GM23338 (cell line): ENCODE data around the gene PALS2. TPM values are rescaled to one million over a fixed set of nuclear protein-coding genes. Genes with fewer than 3 reads are reported as not detected.

ENCODE experiments used
- ATAC-seq: fragments of 200-7000 bp; cut with Tn5 transposase; 3 replicates; pipeline ENCODE4 v1.9.1; 2020
- DNase-seq: peaks from one replicate; pipeline ENCODE4 v3.0.0-alpha.2; 2015; ENCODE audit warnings: low spot score
- H2AFZ ChIP-seq: fragments of 200-600 bp; sonication (generic); 2 replicates; pipeline ENCODE4 v1.8.0; 2016; ENCODE audit warnings: antibody characterized with exemption, mild to moderate bottlenecking, moderate library complexity
- H3F3A ChIP-seq: fragments of 200-600 bp; sonication (generic); replicated peaks from 2 replicates; pipeline ENCODE4 v1.8.0; 2017; ENCODE audit warnings: antibody characterized with exemption, mixed run types, low read depth
- H3K27ac ChIP-seq: fragments of 200-600 bp; sonication (generic); 2 replicates; pipeline ENCODE4 v1.6.1; 2016; ENCODE audit warnings: low read depth
- H3K27me3 ChIP-seq: fragments of 200-600 bp; sonication (generic); 2 replicates; pipeline ENCODE4 v1.8.0; 2016; ENCODE audit warnings: mild to moderate bottlenecking, mixed run types, moderate library complexity; ENCODE audit not compliant: insufficient read depth
- H3K36me3 ChIP-seq: fragments of 200-600 bp; sonication (generic); 2 replicates; pipeline ENCODE4 v1.8.0; 2016; ENCODE audit warnings: mild to moderate bottlenecking; ENCODE audit not compliant: insufficient read depth
- H3K4me1 ChIP-seq: fragments of 200-600 bp; sonication (generic); 2 replicates; pipeline ENCODE4 v1.8.0; 2016; ENCODE audit warnings: mild to moderate bottlenecking, moderate library complexity; ENCODE audit not compliant: insufficient read depth
- H3K4me2 ChIP-seq: fragments of 200-600 bp; sonication (generic); 2 replicates; pipeline ENCODE4 v1.7.1; 2017; ENCODE audit warnings: mixed run types
- H3K4me3 ChIP-seq: fragments of 200-600 bp; sonication (generic); 2 replicates; pipeline ENCODE4 v1.6.1; 2016; ENCODE audit warnings: mixed run types
- H3K79me2 ChIP-seq: fragments of 200-600 bp; sonication (generic); replicated peaks from 2 replicates; pipeline ENCODE4 v1.8.0; 2017; ENCODE audit warnings: mild to moderate bottlenecking; ENCODE audit not compliant: insufficient read depth
- H3K9me2 ChIP-seq: fragments of 200-600 bp; sonication (generic); 2 replicates; pipeline ENCODE4 v1.8.0; 2017; ENCODE audit not compliant: insufficient read depth
- H4K20me1 ChIP-seq: fragments of 200-600 bp; sonication (generic); replicated peaks from 2 replicates; pipeline ENCODE4 v1.8.0; 2017; ENCODE audit warnings: mild to moderate bottlenecking; ENCODE audit not compliant: insufficient read depth
- H3K27ac Mint-ChIP-seq: 2 replicates; pipeline ENCODE4 v1.8.0; 2020; ENCODE audit warnings: inconsistent platforms, mild to moderate bottlenecking, moderate library complexity, mixed read lengths
- H3K27me3 Mint-ChIP-seq: 3 replicates; pipeline ENCODE4 v1.8.0; 2022; ENCODE audit warnings: low read depth, mild to moderate bottlenecking, moderate library complexity, mixed read lengths, inconsistent platforms; ENCODE audit not compliant: insufficient read depth, poor library complexity
- H3K36me3 Mint-ChIP-seq: 3 replicates; pipeline ENCODE4 v1.8.0; 2021; ENCODE audit warnings: low read depth, mild to moderate bottlenecking, inconsistent platforms, moderate library complexity, mixed read lengths
- H3K4me1 Mint-ChIP-seq: 3 replicates; pipeline ENCODE4 v1.8.0; 2020; ENCODE audit warnings: mild to moderate bottlenecking, inconsistent platforms, mixed read lengths
- H3K4me3 Mint-ChIP-seq: 3 replicates; pipeline ENCODE4 v1.8.0; 2021; ENCODE audit warnings: moderate library complexity, mild to moderate bottlenecking, inconsistent platforms, mixed read lengths
- H3K9me3 Mint-ChIP-seq: 3 replicates; pipeline ENCODE4 v1.8.0; 2020; ENCODE audit warnings: moderate library complexity, mild to moderate bottlenecking, inconsistent platforms, mixed read lengths
- CREB1 ChIP-seq: fragments of 250-450 bp; sonication (Bioruptor Pico); IDR thresholded peaks from 2 replicates; pipeline ENCODE4 v1.5.0; 2020; ENCODE audit warnings: low read depth, mild to moderate bottlenecking, moderate library complexity
- ETS1 ChIP-seq: IDR thresholded peaks from 2 replicates; pipeline ENCODE4 v1.6.1; 2016; ENCODE audit warnings: antibody characterized with exemption
- NANOG ChIP-seq: IDR thresholded peaks from 2 replicates; pipeline ENCODE4 v1.6.1; 2016; ENCODE audit warnings: antibody characterized with exemption, borderline replicate concordance
- POLR2AphosphoS5 ChIP-seq: IDR thresholded peaks from 2 replicates; pipeline ENCODE4 v1.6.1; 2016; ENCODE audit warnings: antibody characterized with exemption, low read depth
- STAT1 ChIP-seq: IDR thresholded peaks from one replicate; pipeline ENCODE4 v1.6.1; 2016; ENCODE audit warnings: antibody characterized with exemption; ENCODE audit not compliant: unreplicated experiment
- ZNF114 ChIP-seq: fragments of 250-450 bp; sonication (Bioruptor Pico); IDR thresholded peaks from 2 replicates; pipeline ENCODE4 v1.5.0; 2020; ENCODE audit warnings: mild to moderate bottlenecking, moderate library complexity
- ZNF331 ChIP-seq: fragments of 250-450 bp; sonication (Bioruptor Pico); IDR thresholded peaks from 2 replicates; pipeline ENCODE4 v1.5.0; 2020; ENCODE audit warnings: low read depth, mild to moderate bottlenecking, moderate library complexity
- polyA plus RNA-seq: library from polyadenylated mRNA; unstranded; fragments of >200 nt; fragmentation: Nextera tagmentation; extraction: Ambion mirVana; gene quantifications from 2 replicates; pipeline ENCODE4 v1.2.1, GENCODE V29; 2016
- total RNA-seq: library from RNA; depleted of rRNA; stranded (reverse); fragments of >200 nt; shearing (Covaris generic); gene quantifications from 2 replicates; pipeline ENCODE4 v1.2.3, GENCODE V29; 2014
- TF ChIP-seq, protein P1 (sequence below), 2 experiments: fragments of 200-600 bp in 1 of 2; sonication (generic) in 1 of 2; conservative IDR thresholded peaks; 2 replicates each; pipeline versions ENCODE4 v1.5.1 to v1.6.1; 2016 to 2017; ENCODE audit warnings: antibody characterized with exemption in 2 of 2, low read depth in 2 of 2, mild to moderate bottlenecking in 2 of 2, moderate library complexity in 1 of 2
- TF ChIP-seq, protein P2 (sequence below): IDR thresholded peaks from one replicate; pipeline ENCODE4 v1.6.1; 2018; ENCODE audit warnings: antibody characterized with exemption; ENCODE audit not compliant: unreplicated experiment
- TF ChIP-seq, protein P3 (sequence below): fragments of 250-450 bp; sonication (Bioruptor Pico); IDR thresholded peaks from 2 replicates; pipeline ENCODE4 v1.5.0; 2020; ENCODE audit warnings: mild to moderate bottlenecking, moderate library complexity

PALS2 gene
- total and polyA plus RNA-seq, 2 experiments from 2014 or later = 51.8 to 115 TPM

DNA sequence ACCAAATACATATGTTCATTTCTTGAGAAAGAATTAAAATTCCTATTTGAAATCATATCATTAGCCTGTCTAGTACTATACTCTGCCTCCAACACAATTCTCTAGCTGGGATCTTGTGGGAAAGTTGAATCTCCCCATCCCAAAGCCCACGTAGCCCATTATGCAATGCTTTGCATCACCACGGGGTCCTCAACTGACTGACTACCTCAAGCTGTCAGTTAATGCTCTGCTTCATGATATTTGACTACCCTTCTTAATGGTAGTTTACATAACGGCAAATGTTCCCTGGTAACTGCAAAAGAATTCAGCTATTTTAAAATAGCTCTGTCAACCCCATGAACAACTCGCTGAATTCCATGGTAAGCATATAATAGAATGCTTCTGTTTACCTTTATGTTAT lies 23.3 kb upstream of the PALS2 start:
- Mint-ChIP-seq H3K4me3 (no peak overlapping the region), H3K4me1 (no peaks in the 10 kb centered on the region; the same call in 2 of the 3 replicates), H3K27ac (no peak overlapping the region), H3K27me3 (no peaks in the 10 kb centered on the region), H3K36me3 (no peaks in the 10 kb centered on the region), H3K9me3 (no peaks in the 10 kb centered on the region)
- Histone ChIP-seq H3K36me3 (no peaks in the 10 kb centered on the region), H3K4me3 (no peak overlapping the region), H3K4me2 (no peak overlapping the region), H2AFZ (no peak overlapping the region), H3F3A (no peaks in the 10 kb centered on the region), H3K4me1 (no peaks in the 10 kb centered on the region), H3K9me2 (no peaks in the 10 kb centered on the region; the same call in 1 of the 2 replicates), H3K27ac (no peak overlapping the region), H4K20me1 (no peaks in the 10 kb centered on the region), H3K79me2 (no peaks in the 10 kb centered on the region), H3K27me3 (no peaks in the 10 kb centered on the region)
- TF ChIP-seq STAT1 (no peak), ETS1 (no peak), ZNF331 (no peak), CREB1 (CRISPR knock-in tag) (no peak), POLR2AphosphoS5 (no peak), NANOG (no peak), ZNF114 (CRISPR knock-in tag) (no peak)
- TF ChIP-seq, protein P1, sequence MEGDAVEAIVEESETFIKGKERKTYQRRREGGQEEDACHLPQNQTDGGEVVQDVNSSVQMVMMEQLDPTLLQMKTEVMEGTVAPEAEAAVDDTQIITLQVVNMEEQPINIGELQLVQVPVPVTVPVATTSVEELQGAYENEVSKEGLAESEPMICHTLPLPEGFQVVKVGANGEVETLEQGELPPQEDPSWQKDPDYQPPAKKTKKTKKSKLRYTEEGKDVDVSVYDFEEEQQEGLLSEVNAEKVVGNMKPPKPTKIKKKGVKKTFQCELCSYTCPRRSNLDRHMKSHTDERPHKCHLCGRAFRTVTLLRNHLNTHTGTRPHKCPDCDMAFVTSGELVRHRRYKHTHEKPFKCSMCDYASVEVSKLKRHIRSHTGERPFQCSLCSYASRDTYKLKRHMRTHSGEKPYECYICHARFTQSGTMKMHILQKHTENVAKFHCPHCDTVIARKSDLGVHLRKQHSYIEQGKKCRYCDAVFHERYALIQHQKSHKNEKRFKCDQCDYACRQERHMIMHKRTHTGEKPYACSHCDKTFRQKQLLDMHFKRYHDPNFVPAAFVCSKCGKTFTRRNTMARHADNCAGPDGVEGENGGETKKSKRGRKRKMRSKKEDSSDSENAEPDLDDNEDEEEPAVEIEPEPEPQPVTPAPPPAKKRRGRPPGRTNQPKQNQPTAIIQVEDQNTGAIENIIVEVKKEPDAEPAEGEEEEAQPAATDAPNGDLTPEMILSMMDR (conservative IDR thresholded peaks at IDR 0.05; ENCODE audit: low read depth in 2 of 2) = no peak
- TF ChIP-seq, protein P2, sequence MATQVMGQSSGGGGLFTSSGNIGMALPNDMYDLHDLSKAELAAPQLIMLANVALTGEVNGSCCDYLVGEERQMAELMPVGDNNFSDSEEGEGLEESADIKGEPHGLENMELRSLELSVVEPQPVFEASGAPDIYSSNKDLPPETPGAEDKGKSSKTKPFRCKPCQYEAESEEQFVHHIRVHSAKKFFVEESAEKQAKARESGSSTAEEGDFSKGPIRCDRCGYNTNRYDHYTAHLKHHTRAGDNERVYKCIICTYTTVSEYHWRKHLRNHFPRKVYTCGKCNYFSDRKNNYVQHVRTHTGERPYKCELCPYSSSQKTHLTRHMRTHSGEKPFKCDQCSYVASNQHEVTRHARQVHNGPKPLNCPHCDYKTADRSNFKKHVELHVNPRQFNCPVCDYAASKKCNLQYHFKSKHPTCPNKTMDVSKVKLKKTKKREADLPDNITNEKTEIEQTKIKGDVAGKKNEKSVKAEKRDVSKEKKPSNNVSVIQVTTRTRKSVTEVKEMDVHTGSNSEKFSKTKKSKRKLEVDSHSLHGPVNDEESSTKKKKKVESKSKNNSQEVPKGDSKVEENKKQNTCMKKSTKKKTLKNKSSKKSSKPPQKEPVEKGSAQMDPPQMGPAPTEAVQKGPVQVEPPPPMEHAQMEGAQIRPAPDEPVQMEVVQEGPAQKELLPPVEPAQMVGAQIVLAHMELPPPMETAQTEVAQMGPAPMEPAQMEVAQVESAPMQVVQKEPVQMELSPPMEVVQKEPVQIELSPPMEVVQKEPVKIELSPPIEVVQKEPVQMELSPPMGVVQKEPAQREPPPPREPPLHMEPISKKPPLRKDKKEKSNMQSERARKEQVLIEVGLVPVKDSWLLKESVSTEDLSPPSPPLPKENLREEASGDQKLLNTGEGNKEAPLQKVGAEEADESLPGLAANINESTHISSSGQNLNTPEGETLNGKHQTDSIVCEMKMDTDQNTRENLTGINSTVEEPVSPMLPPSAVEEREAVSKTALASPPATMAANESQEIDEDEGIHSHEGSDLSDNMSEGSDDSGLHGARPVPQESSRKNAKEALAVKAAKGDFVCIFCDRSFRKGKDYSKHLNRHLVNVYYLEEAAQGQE = no peak
- TF ChIP-seq, protein P3, sequence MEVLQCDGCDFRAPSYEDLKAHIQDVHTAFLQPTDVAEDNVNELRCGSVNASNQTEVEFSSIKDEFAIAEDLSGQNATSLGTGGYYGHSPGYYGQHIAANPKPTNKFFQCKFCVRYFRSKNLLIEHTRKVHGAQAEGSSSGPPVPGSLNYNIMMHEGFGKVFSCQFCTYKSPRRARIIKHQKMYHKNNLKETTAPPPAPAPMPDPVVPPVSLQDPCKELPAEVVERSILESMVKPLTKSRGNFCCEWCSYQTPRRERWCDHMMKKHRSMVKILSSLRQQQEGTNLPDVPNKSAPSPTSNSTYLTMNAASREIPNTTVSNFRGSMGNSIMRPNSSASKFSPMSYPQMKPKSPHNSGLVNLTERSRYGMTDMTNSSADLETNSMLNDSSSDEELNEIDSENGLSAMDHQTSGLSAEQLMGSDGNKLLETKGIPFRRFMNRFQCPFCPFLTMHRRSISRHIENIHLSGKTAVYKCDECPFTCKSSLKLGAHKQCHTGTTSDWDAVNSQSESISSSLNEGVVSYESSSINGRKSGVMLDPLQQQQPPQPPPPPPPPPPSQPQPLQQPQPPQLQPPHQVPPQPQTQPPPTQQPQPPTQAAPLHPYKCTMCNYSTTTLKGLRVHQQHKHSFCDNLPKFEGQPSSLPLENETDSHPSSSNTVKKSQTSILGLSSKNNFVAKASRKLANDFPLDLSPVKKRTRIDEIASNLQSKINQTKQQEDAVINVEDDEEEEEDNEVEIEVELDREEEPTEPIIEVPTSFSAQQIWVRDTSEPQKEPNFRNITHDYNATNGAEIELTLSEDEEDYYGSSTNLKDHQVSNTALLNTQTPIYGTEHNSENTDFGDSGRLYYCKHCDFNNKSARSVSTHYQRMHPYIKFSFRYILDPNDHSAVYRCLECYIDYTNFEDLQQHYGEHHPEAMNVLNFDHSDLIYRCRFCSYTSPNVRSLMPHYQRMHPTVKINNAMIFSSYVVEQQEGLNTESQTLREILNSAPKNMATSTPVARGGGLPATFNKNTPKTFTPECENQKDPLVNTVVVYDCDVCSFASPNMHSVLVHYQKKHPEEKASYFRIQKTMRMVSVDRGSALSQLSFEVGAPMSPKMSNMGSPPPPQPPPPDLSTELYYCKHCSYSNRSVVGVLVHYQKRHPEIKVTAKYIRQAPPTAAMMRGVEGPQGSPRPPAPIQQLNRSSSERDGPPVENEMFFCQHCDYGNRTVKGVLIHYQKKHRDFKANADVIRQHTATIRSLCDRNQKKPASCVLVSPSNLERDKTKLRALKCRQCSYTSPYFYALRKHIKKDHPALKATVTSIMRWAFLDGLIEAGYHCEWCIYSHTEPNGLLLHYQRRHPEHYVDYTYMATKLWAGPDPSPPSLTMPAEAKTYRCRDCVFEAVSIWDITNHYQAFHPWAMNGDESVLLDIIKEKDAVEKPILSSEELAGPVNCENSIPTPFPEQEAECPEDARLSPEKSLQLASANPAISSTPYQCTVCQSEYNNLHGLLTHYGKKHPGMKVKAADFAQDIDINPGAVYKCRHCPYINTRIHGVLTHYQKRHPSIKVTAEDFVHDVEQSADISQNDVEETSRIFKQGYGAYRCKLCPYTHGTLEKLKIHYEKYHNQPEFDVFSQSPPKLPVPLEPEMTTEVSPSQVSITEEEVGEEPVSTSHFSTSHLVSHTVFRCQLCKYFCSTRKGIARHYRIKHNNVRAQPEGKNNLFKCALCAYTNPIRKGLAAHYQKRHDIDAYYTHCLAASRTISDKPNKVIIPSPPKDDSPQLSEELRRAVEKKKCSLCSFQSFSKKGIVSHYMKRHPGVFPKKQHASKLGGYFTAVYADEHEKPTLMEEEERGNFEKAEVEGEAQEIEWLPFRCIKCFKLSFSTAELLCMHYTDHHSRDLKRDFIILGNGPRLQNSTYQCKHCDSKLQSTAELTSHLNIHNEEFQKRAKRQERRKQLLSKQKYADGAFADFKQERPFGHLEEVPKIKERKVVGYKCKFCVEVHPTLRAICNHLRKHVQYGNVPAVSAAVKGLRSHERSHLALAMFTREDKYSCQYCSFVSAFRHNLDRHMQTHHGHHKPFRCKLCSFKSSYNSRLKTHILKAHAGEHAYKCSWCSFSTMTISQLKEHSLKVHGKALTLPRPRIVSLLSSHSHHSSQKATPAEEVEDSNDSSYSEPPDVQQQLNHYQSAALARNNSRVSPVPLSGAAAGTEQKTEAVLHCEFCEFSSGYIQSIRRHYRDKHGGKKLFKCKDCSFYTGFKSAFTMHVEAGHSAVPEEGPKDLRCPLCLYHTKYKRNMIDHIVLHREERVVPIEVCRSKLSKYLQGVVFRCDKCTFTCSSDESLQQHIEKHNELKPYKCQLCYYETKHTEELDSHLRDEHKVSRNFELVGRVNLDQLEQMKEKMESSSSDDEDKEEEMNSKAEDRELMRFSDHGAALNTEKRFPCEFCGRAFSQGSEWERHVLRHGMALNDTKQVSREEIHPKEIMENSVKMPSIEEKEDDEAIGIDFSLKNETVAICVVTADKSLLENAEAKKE = no peak
- no peak for DNase-seq
- ATAC-seq = no peak
